Activated CD4-positive, alpha-beta T cell treated with anti-CD3 and anti-CD28 coated beads, Interleukin-2, amount 10 ng/mL, durations not matched to agents 7 days and 5 days (primary cell): ENCODE measurements around the gene KRTAP5-1. TPM values are rescaled to one million over a fixed set of nuclear protein-coding genes. Genes with fewer than 3 reads are reported as not detected.

ENCODE experiments used
- CTCF ChIA-PET: fragments of 350-600 bp; sonication (Branson Sonifier 250); formaldehyde crosslinking; loops from one replicate; lab custom pipeline; 2021; ENCODE audit warnings: antibody characterized with exemption; lab: Charles Lee
- POLR2A ChIA-PET: fragments of 350-600 bp; sonication (Branson Sonifier 250); formaldehyde crosslinking; loops from one replicate; lab custom pipeline; 2021; ENCODE audit warnings: antibody characterized with exemption; lab: Charles Lee
- DNase-seq: peaks from one replicate; pipeline ENCODE4 v3.0.0-alpha.2; 2020
- H3K27ac Mint-ChIP-seq: one replicate; pipeline ENCODE4 v1.8.0; 2021; ENCODE audit warnings: mild to moderate bottlenecking, moderate library complexity, mixed read lengths
- H3K27me3 Mint-ChIP-seq: one replicate; pipeline ENCODE4 v1.8.0; 2021; ENCODE audit warnings: mixed read lengths
- H3K36me3 Mint-ChIP-seq: one replicate; pipeline ENCODE4 v1.8.0; 2021; ENCODE audit warnings: low read depth, mixed read lengths
- H3K4me1 Mint-ChIP-seq: one replicate; pipeline ENCODE4 v1.8.0; 2021; ENCODE audit warnings: mixed read lengths
- H3K4me3 Mint-ChIP-seq: one replicate; pipeline ENCODE4 v1.8.0; 2021; ENCODE audit warnings: mild to moderate bottlenecking, moderate library complexity, mixed read lengths
- H3K9me3 Mint-ChIP-seq: one replicate; pipeline ENCODE4 v1.8.0; 2021; ENCODE audit warnings: mixed read lengths
- total RNA-seq, 2 experiments: library from RNA; stranded (reverse); gene quantifications; one replicate each; pipeline ENCODE4 v1.2.3, GENCODE V29; 2021

KRTAP5-1 gene
- total RNA-seq, 2 experiments from 2014 or later = not detected

DNA sequence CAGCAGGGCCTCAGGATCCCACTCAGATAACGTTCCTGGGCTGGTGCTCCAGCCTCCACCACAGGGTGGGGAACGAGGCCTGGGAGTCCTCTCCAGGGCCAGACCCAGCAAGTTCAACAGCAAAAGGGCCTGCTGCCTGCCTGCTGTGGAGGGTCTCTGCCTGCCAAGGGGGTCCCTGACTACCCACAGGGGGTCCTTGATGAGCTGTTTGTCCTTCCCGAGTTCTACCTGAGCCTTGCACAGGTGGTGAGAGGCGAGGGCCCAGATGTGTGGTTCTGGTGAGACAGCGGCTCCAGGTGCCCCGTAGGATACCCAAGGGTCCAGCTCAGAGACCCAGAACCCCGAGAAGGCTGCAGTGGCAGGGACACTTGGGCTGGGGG is 17.4 kb downstream of the KRTAP5-1 start:
- POLR2A ChIA-PET = interaction anchor here (0.6 kb wide), 1 partner anchor 149 kb away, joined by 5 read pairs; no protein-coding TSS in a partner anchor
- no peak for DNase-seq
- no peak overlapping the region for H3K27ac Mint-ChIP-seq
- H3K9me3 Mint-ChIP-seq = no peaks in the 10 kb centered on the region
- no peaks in the 10 kb centered on the region for H3K36me3 Mint-ChIP-seq
- H3K4me1 Mint-ChIP-seq = peaks cover 3% of the 10 kb centered on the region
- H3K4me3 Mint-ChIP-seq = no peak overlapping the region
- CTCF ChIA-PET = interaction anchor here (0.6 to 1.2 kb wide), 2 partner anchors 10 to 1001 kb away, joined by 3 to 5 read pairs; no protein-coding TSS in a partner anchor
- H3K27me3 Mint-ChIP-seq = peaks cover 13% of the 10 kb centered on the region

DNA sequence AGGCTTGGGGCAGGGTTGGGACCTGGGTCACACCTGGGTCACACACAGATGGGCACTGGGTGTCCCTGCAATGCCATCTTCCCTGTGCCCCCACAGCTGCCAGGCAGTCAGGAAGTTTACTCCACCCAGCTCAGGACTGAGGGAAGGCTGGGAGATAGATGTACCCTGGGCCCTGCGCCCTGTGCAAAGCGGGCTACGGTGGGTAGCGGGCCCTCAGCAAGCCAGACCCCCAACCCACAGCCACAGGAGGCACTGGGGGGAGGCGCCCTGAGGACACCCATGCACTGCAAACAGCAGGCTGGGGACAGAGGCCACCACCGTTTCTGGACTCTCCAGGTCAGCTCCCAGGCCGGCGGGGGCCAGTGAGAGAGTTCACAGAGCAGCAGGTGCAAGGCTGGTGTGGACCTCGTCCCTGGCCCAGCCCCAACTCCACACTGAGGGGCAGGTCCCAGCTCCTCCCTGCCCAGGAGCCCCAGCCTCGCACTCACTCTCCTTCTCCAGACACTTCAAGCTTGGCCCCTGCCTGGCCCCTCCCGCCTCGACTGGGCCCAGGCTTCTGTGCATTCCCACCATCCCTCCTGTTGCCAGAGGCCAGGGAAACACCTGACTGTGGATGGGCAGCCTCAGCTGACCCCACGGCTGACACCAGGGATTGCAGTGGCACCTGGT is 17.9 kb downstream of the KRTAP5-1 start:
- no peak for DNase-seq
- Mint-ChIP-seq H3K36me3 (no peaks in the 10 kb centered on the region), H3K4me1 (peaks cover 3% of the 10 kb centered on the region), H3K4me3 (no peak overlapping the region), H3K27ac (no peak overlapping the region), H3K9me3 (no peaks in the 10 kb centered on the region), H3K27me3 (peaks cover 13% of the 10 kb centered on the region)
- ChIA-PET CTCF (interaction anchor here (0.9 to 1.2 kb wide), 2 partner anchors 9 to 11 kb away, joined by 3 to 5 read pairs; no protein-coding TSS in a partner anchor), POLR2A (interaction anchor here (0.6 kb wide), 1 partner anchor 149 kb away, joined by 5 read pairs; no protein-coding TSS in a partner anchor)

DNA sequence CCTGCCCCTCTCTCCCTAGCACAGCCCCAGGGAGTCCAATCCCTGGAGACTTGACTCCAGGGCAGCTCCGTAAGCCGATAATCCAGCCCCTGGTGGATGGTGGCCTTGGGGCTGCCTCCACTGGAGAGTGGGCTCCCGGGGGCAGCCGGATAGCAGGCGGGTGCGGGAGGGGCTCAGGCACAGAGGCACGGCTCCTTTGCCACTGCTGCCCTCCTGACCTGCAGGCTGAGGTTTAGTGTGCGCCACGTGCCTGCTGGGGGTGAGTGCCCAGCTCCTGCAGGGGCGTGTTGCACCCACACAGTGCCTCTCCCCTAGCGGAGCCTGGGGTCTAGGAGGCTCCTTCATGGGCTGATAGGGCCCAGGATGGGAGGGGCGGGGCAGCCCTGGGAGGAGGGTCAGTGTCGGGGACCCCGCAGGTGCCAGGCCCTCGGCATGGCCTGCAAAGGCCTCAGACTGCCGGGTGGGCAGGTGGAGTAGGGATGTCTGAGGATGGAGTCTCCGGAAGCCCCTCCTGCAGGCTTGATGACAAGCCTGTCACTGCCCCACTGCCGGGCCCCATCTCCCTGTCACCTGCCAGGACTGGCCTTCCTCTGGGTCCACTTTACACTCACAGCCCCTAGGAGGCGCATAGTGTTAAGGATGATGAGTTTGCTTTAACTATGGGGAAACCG is 18.6 kb downstream of the KRTAP5-1 start:
- no peak for DNase-seq
- no peaks in the 10 kb centered on the region for H3K36me3 Mint-ChIP-seq
- H3K4me3 Mint-ChIP-seq = no peak overlapping the region
- peaks cover 13% of the 10 kb centered on the region for H3K27me3 Mint-ChIP-seq
- H3K4me1 Mint-ChIP-seq = peaks cover 3% of the 10 kb centered on the region
- ChIA-PET POLR2A (no interaction called here), CTCF (interaction anchor here (0.9 to 2.7 kb wide), 5 partner anchors 8 to 33 kb away, joined by 3 to 8 read pairs (median 5); no protein-coding TSS in a partner anchor)
- H3K9me3 Mint-ChIP-seq = no peaks in the 10 kb centered on the region
- no peak overlapping the region for H3K27ac Mint-ChIP-seq

DNA sequence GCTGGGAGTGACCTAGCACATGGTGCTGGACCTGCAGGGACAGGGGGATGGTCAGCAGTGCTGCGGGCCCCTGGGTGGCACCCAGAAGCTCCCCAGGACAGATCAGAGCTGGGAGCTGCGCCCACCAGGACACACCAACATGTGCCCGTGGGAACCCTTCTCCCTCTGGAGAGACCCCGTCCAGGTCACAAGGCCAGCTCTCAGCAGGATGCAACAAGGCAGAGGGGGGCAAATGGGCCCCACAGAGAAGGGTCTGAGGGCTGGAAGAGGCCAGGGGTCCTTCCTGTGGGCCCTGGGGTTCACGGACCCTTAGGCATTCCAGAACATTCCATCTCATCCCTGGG is 19.2 kb downstream of the KRTAP5-1 start:
- CTCF ChIA-PET = interaction anchor here (0.8 to 2.7 kb wide), 4 partner anchors 9 to 33 kb away, joined by 3 to 8 read pairs (median 6); no protein-coding TSS in a partner anchor
- POLR2A ChIA-PET = no interaction called here

DNA sequence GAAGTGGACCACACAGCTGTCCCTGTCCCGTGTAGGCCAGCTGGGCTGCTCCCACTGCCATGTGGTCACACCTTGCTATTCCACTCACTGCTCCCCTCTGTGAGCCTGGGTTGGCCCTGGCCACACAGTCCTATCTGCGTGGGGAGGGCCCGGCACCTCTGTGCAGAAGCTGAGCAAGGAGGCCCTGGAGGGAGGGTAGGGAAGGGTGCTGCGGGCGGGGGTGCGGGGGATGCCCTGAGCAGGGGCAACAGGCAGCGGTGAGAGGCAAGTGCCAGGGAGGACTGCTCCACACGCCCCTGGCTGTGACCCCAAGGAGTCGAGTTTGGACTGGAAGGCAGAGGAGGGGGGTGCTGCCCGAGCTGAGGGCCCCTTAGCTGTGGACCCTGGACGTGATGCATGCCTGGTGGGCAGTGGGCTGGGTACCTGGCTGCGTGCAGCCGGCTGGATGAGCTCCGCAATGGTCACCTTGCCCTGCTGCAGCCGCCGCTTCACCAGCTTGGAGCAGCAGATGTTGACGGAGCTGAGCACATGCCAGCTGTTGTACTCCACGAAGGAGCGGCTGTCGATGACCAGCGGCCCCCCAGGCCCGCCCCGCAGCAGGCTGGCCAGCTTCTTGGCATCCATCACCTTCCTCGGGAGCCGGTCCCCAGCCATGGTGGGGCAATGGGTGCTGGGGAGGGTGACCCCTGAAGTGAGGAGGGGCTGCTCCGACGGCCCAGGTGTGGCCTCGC is 19.7 kb downstream of the KRTAP5-1 start:
- H3K27me3 Mint-ChIP-seq = peaks cover 8% of the 10 kb centered on the region
- H3K27ac Mint-ChIP-seq = no peak overlapping the region
- no peaks in the 10 kb centered on the region for H3K36me3 Mint-ChIP-seq
- no peak for DNase-seq
- H3K4me1 Mint-ChIP-seq = no peaks in the 10 kb centered on the region
- ChIA-PET POLR2A (no interaction called here), CTCF (interaction anchor here (0.6 to 2.7 kb wide), 5 partner anchors 10 to 34 kb away, joined by 3 to 8 read pairs (median 4); no protein-coding TSS in a partner anchor)
- no peak overlapping the region for H3K4me3 Mint-ChIP-seq
- H3K9me3 Mint-ChIP-seq = no peaks in the 10 kb centered on the region

More for the DNA sequence above, 19.2 kb downstream of the KRTAP5-1 start:
- Mint-ChIP-seq H3K27ac (no peak overlapping the region), H3K36me3 (no peaks in the 10 kb centered on the region), H3K27me3 (peaks cover 12% of the 10 kb centered on the region), H3K4me3 (no peak overlapping the region), H3K9me3 (no peaks in the 10 kb centered on the region), H3K4me1 (peaks cover 3% of the 10 kb centered on the region)
- no peak for DNase-seq

DNA sequence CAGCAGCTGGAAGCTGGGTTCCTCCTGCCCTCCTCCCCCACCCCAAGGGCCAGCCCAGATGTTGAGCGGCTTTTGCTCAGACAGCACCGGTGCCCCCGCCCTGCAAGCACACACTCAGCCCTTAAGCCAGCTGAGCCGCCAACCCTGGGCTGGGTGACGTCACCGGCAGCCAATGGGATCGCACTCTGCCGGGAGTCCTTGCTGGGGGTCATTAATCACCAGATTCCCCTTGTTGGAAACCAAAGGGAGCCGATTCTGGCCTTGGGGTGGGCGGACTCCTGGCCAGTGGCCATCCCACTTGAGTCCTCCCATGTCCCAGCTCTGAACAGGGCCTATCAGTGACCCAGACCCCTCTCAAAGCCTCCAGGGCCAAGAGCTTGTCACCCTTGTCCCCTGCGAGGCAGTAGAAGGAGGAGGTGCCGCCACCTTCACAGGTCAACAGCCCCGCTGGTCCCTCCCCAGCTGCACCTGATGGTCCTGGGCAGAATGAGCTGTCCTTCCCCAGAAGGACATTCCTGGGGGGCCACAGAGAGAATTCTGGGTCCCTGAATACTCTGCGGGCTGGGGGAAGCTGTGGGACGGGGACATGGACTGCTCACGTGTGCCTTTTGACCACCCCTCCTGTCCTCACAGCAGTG is 20.4 kb downstream of the KRTAP5-1 start:
- no peaks in the 10 kb centered on the region for H3K4me1 Mint-ChIP-seq
- no peak overlapping the region for H3K27ac Mint-ChIP-seq
- no peaks in the 10 kb centered on the region for H3K9me3 Mint-ChIP-seq
- no peak for DNase-seq
- peaks cover 5% of the 10 kb centered on the region for H3K27me3 Mint-ChIP-seq
- H3K4me3 Mint-ChIP-seq = no peak overlapping the region
- ChIA-PET POLR2A (no interaction called here), CTCF (interaction anchor here (0.6 to 2.7 kb wide), 4 partner anchors 9 to 29 kb away, joined by 3 to 8 read pairs (median 5); no protein-coding TSS in a partner anchor)
- no peaks in the 10 kb centered on the region for H3K36me3 Mint-ChIP-seq

DNA sequence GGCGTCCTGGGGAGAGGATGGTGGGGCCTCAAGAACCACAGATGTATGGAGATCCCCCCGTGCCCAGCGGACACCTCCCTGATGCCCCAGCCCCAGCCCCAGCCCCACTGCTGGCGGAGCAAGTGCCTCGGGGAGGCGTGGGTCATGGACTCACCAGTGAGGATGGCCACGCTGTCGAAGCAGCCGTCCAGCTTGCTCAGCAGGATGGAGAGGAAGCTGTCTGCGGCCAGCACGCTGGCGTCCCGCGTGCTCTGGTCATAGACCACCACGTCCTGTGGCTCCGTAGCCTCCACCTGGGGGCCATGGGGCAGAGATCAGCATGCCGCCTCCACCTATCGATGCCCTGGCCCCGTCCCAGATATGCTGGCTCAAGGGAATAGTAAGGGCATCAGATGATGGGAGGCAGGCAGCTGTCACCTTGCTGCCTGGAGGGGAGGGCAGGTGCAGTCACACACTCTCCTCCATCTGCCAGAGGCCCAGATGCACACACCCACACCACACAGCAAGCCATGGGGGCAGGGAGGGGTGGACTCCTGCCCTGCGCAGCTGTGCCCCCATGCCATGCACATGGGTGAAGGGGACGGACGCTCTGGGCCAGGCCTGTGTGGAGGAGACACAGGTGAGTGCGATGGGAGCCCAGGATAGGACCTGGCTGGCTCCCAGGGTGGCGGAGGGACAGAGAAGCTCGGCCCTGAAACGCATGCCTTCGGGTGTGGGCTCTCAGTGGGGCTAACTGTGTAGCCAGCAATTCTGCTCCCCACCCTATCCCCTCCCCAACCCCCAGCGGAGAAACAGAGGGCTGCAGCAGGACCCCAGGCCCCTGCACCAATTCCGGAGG is 21.2 kb downstream of the KRTAP5-1 start:
- DNase-seq = no peak
- Mint-ChIP-seq H3K27me3 (no peaks in the 10 kb centered on the region), H3K4me1 (no peaks in the 10 kb centered on the region), H3K9me3 (no peaks in the 10 kb centered on the region), H3K4me3 (no peak overlapping the region), H3K36me3 (no peaks in the 10 kb centered on the region), H3K27ac (no peak overlapping the region)
- ChIA-PET POLR2A (no interaction called here), CTCF (interaction anchor here (1.1 to 2.7 kb wide), 3 partner anchors 8 to 16 kb away, joined by 3 to 8 read pairs (median 7); no protein-coding TSS in a partner anchor)

DNA sequence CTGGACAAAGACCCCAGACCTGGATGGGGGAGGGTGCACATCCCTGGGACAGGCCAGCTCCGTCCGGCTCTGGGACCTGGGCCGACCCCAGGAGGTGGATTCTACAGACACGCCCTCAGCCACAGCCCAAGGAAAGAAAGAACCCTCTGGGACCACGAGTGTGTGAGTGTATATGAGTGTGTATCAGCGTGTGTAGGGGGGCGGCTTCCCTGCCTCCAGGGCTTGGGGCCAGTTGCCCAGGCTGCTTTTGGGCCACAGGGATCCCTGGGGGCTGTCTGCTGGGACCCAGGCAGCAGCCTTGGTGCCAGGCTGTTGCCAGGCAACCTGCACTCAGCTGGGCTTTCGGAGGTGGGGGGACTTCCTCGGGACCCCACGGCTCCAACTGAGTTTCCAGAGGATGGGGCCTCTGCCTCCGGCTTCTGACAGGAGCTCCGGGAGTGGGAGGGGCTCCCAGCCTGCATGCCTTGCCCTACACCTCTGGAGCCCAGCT is 21.9 kb downstream of the KRTAP5-1 start:
- H3K36me3 Mint-ChIP-seq = no peaks in the 10 kb centered on the region
- DNase-seq = no peak
- H3K27me3 Mint-ChIP-seq = no peaks in the 10 kb centered on the region
- ChIA-PET CTCF (no interaction called here), POLR2A (no interaction called here)
- H3K27ac Mint-ChIP-seq = no peak overlapping the region
- no peaks in the 10 kb centered on the region for H3K9me3 Mint-ChIP-seq
- no peaks in the 10 kb centered on the region for H3K4me1 Mint-ChIP-seq
- no peak overlapping the region for H3K4me3 Mint-ChIP-seq

DNA sequence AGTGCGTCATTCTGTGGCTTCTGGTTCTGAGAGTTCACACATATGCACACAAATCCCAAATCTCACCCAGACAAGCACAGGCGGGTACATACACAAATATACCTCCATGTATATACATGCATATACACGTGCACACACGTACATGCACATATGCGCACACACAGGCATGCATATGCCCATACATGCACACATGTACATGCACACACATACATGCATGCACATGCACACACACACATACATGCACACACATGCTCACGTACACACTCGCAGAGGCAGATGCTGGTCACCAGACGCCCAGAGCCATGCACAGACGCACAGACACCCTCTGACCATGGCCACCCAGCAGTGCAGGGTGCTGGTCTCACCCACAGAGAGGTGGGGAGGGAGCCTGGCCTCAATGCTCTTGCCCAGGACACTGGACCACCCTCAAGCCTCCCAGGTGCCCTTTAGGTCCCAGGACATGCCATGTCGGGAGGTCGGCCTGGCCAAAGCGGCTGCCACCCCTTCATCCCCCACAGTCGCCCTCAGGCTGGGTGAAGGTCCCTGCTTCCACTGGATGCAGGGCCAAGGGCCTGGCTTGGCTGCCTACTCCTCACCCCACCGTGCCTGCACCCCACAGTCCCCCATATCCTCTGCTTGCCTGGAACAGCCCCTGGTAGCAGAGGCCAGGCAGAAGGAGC is 22.5 kb downstream of the KRTAP5-1 start:
- POLR2A ChIA-PET = no interaction called here
- Mint-ChIP-seq H3K27ac (no peak overlapping the region), H3K4me3 (no peak overlapping the region), H3K4me1 (no peaks in the 10 kb centered on the region), H3K9me3 (no peaks in the 10 kb centered on the region), H3K27me3 (no peaks in the 10 kb centered on the region), H3K36me3 (no peaks in the 10 kb centered on the region)
- DNase-seq = no peak
- CTCF ChIA-PET = no interaction called here

DNA sequence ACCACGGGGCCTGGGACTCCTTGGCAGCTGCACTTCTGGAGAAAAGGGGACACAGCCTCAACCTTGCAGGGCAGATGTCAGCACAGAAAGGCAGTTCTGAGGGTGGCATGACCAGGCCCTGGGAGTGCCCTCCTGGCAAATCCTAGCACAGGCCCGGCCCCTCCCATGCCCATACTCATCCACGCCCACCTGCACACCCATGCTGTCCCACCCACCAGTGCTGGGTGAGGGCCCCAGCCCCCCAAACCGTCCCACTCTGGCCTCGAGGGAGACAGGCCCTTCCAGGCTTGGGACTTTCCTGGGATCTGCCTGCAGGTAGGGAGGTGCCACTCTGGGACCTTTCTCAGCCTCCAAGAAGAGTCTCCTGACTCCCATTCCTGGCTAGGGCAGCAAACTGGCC is 23.1 kb downstream of the KRTAP5-1 start:
- Mint-ChIP-seq H3K27me3 (no peaks in the 10 kb centered on the region), H3K9me3 (no peaks in the 10 kb centered on the region), H3K27ac (no peak overlapping the region), H3K36me3 (no peaks in the 10 kb centered on the region), H3K4me3 (no peak overlapping the region), H3K4me1 (no peaks in the 10 kb centered on the region)
- POLR2A ChIA-PET = no interaction called here
- no peak for DNase-seq
- CTCF ChIA-PET = no interaction called here

DNA sequence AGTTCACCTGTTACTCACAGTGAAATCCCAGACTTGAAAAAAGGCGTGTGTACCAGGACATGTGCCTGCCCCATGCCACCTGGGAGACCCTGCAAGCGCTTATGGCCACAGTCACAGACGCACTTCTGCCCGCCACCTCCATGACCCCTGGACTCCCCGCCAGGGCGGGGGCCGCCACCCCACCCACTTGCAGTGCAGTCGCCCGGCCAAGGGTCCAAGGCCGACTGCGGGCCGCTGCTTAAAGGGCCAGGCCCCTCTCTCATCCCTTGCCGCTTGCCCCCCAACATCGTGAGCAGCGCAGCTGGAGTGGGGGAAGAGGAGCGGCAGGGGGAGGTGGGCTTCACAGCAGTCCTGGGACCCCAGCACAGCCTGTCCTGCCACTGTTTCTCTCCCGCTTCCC is 23.8 kb downstream of the KRTAP5-1 start:
- Mint-ChIP-seq H3K4me3 (no peak overlapping the region), H3K4me1 (no peaks in the 10 kb centered on the region), H3K36me3 (no peaks in the 10 kb centered on the region), H3K27me3 (no peaks in the 10 kb centered on the region), H3K9me3 (no peaks in the 10 kb centered on the region), H3K27ac (no peak overlapping the region)
- DNase-seq = no peak
- ChIA-PET CTCF (interaction anchor here (1.0 kb wide), 1 partner anchor 12 kb away, joined by 3 read pairs; no protein-coding TSS in a partner anchor), POLR2A (no interaction called here)
